ENCODE data around the gene SRSF4.

DNA sequence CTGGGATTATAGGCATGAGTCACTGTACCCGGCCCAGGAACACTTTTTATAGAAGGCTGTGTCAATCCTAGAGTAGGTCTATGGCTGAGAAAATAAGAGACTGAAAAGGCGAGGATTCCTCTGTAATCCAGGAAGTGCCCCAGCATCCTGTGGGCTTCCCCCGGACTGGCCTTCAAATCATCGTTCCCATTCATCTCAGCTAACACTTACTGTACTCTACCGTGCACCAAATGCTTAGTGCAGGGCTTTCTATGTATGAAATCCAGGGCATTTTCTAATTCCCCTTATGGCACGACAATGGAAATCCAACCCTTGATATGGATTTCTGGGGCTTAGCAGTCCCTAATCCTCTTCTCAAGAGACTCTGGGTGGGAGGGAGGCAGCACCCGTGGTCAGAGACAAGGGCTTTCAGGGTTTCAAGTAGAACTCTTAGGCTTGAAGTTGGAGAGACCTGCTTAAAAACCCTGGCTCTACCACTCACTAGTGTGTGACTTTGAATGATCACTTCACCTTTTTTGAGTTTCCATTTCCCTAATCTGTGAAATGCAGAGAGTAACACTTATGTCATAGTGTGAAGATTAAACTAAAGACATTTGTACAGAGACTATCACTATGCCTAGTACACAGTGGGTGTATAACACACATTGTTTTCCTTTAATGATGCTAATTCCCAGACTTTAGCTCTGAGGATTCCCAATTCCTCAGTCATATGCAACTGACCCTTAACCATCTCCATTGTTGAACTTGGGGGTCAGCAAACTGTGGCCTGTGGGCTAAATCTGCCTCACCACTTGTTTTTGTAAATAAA, 28.8 kb upstream of the SRSF4 start:
- TF ChIP-seq, protein P1, sequence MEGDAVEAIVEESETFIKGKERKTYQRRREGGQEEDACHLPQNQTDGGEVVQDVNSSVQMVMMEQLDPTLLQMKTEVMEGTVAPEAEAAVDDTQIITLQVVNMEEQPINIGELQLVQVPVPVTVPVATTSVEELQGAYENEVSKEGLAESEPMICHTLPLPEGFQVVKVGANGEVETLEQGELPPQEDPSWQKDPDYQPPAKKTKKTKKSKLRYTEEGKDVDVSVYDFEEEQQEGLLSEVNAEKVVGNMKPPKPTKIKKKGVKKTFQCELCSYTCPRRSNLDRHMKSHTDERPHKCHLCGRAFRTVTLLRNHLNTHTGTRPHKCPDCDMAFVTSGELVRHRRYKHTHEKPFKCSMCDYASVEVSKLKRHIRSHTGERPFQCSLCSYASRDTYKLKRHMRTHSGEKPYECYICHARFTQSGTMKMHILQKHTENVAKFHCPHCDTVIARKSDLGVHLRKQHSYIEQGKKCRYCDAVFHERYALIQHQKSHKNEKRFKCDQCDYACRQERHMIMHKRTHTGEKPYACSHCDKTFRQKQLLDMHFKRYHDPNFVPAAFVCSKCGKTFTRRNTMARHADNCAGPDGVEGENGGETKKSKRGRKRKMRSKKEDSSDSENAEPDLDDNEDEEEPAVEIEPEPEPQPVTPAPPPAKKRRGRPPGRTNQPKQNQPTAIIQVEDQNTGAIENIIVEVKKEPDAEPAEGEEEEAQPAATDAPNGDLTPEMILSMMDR (IDR thresholded peaks at IDR 0.05), result no peak
- TF ChIP-seq POLR2A (IDR thresholded peaks at IDR 0.05), result no peak

All from thyroid gland (tissue), 4 donors.